Astrocyte (in vitro differentiated cells and primary cell): Measurements from ENCODE around the gene LRRK1.

Source experiments
- EZH2 ChIP-seq: IDR thresholded peaks from 2 replicates; pipeline ENCODE4 v1.6.1; 2012; ENCODE audit warnings: mild to moderate bottlenecking, low read length, inconsistent platforms; ENCODE audit not compliant: insufficient read depth
- TF ChIP-seq, protein P1 (sequence below): IDR thresholded peaks from 2 replicates; pipeline ENCODE4 v1.5.1; 2011; ENCODE audit warnings: low read depth, mild to moderate bottlenecking, inconsistent platforms, low read length, moderate library complexity; ENCODE audit not compliant: insufficient read depth

DNA sequence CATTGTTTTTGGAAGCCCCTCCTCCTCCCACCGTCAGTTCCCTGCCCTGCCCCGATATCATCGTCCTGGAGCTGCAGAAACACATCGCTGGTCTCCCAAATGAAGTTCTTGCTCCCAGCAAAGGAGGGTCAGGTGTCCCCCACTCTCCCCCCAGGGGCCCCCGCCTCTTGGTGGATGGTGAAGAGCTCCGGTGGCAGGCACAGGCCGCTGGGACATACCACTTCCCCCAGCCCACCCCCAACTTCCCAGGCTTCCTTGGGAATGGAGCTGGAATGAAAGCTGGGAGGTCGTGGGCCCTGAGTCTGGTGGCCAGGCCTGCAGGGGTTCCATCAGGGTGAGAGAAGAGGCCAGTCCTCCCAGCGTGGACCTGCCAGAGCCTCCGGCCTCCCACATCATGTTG lies 195.0 kb downstream of the LRRK1 start:
- TF ChIP-seq, protein P1, sequence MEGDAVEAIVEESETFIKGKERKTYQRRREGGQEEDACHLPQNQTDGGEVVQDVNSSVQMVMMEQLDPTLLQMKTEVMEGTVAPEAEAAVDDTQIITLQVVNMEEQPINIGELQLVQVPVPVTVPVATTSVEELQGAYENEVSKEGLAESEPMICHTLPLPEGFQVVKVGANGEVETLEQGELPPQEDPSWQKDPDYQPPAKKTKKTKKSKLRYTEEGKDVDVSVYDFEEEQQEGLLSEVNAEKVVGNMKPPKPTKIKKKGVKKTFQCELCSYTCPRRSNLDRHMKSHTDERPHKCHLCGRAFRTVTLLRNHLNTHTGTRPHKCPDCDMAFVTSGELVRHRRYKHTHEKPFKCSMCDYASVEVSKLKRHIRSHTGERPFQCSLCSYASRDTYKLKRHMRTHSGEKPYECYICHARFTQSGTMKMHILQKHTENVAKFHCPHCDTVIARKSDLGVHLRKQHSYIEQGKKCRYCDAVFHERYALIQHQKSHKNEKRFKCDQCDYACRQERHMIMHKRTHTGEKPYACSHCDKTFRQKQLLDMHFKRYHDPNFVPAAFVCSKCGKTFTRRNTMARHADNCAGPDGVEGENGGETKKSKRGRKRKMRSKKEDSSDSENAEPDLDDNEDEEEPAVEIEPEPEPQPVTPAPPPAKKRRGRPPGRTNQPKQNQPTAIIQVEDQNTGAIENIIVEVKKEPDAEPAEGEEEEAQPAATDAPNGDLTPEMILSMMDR: no peak
- TF ChIP-seq EZH2: no peak
